HG03565 (cell line): Measurements from ENCODE around the gene DDT.
"Not testable (repeated sequence)": the region's sequence is repeated elsewhere in the genome, so short reads cannot be mapped to it uniquely, and the experiment has no call there.

Experiments used
- ATAC-seq: cut with Tn5 transposase; IDR thresholded peaks from one replicate; pipeline ENCODE4 v1.9.1; 2021; ENCODE audit warnings: mild to moderate bottlenecking, moderate library complexity; ENCODE audit not compliant: unreplicated experiment

Gene DDT

GRCh38 chr22:23953485-23953884 is 20.8 kb downstream of the DDT start:
- not testable (repeated sequence) for ATAC-seq

GRCh38 chr22:23952794-23953405 is 21.3 kb downstream of the DDT start:
- not testable (repeated sequence) for ATAC-seq

DNA sequence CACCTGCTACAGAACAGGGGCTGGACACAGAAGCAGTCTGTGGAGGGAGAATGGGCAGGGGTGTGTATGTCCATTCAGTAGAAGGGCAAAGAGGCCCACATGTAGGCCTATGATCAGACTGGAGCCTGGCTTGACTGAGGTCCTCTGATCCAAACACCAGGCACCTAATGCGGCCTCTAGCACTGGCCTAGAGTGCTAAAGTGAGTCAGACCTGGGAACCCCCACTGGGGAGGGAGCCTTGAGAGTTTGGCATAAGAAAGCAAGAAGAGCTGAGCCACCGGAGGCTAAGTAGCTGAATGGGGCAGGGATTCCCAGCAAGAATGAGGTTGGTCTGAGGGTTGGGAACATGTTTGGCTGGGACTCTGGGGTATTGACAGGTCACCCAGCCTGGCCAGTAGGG is 22.9 kb downstream of the DDT start:
- not testable (repeated sequence) for ATAC-seq

GRCh38 chr22:23949764-23950163 is 24.5 kb downstream of the DDT start:
- ATAC-seq = not testable (repeated sequence)

DNA sequence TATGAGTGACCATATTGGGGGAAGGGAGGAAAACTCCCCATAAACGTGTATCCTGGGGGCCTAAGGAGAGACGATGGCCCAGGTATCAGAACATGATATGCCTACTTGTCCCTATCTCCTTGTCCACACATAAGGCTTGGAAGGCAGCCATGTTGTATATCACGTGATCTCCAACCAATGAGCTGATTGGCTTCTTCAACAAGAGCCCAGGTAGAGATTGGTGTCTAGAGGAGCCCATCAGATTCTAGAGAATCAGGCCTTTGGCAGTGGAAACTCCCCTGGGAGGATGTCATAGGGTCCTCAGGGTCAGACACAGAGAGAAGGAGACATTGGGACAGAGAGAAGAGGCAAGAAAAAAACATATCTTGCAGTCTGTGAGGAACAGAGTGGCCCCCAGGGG is 26.9 kb downstream of the DDT start:
- ATAC-seq = not testable (repeated sequence)

DNA sequence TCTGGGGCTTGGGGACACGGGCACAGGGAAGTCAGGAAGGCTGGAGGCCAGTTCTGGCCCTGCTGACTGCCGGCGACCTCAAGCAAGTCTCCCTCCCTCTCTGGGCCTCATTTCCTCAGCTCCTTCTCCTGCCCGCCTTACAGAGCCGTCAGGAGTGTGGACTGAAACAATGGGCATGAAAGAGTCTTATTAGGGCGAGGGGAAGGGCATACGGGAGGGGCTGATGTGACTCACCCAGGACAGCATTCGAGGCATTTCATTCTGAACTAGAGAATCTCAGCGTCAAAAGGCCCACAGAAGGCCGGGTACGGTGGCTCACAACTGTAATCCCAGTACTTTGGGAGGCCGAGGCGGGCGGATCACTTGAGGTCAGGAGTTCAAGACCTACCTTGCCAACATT is 34.1 kb downstream of the DDT start:
- not testable (repeated sequence) for ATAC-seq

DNA sequence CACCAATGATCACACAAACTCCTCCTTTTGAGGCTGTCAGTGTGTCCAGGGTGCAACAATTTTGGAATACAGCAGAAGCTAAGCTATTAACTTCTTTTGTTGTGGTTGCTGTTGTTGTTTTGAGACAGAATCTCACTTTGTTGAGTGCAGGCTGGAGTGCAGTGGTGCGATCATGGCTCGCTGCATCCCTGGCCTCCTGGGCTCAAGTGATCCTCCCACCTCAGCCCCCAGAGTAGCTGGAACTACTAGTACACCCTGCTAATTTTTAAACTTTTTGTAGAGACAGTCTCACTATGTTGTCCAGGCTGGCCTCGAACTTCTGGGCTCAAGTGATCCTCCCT is 35.3 kb downstream of the DDT start:
- ATAC-seq = no peak

DNA sequence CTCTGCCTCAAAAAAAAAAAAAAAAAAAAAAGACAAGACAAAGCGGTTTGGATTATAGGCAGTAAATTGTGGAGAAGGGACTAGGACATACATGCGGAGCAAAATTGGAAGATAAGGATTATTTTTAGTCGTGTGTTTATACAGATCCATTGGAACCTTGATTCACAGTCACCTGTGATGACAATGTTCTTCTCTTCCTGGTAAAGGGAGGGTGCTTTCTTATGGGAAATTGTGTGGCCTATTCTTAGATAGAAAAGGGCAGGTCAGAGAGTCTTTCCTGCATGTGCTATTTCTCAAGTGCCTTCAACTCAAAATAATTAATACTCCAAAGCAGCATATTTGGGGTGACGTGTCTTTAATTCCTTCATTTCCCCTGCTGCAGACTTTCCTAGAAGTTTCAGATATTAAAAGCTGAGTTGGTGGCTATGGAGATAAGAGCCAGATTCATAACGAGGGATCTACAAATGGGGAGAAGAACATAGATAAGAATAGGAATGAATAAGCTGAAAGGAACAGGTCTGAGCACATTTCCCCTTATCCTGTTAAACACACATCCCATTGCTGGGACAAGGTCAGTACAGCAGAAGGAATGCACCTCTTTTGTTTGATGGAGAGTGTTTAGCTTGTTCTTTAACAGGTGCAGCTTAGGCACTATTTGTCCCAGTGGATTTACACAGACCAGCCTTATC is 35.8 kb downstream of the DDT start:
- no peak for ATAC-seq

- no peak for ATAC-seq
Observed at GRCh38 chr22:23926561-23926960, 47.7 kb downstream of the DDT start.

- no peak for ATAC-seq
Observed at GRCh38 chr22:23925020-23925606, 49.1 kb downstream of the DDT start.

- no peak for ATAC-seq
Observed at GRCh38 chr22:23922921-23923320, 51.3 kb downstream of the DDT start.

- not testable (repeated sequence) for ATAC-seq
Observed at GRCh38 chr22:23921586-23922201, 52.5 kb downstream of the DDT start.
